Measurements from ENCODE around the gene ATP6V1G2. TPM values are rescaled to one million over a fixed set of nuclear protein-coding genes. Genes with fewer than 3 reads are reported as not detected.

ATP6V1G2 gene
- total RNA-seq, 1 donor from 2014 or later, result 0.67 TPM

DNA sequence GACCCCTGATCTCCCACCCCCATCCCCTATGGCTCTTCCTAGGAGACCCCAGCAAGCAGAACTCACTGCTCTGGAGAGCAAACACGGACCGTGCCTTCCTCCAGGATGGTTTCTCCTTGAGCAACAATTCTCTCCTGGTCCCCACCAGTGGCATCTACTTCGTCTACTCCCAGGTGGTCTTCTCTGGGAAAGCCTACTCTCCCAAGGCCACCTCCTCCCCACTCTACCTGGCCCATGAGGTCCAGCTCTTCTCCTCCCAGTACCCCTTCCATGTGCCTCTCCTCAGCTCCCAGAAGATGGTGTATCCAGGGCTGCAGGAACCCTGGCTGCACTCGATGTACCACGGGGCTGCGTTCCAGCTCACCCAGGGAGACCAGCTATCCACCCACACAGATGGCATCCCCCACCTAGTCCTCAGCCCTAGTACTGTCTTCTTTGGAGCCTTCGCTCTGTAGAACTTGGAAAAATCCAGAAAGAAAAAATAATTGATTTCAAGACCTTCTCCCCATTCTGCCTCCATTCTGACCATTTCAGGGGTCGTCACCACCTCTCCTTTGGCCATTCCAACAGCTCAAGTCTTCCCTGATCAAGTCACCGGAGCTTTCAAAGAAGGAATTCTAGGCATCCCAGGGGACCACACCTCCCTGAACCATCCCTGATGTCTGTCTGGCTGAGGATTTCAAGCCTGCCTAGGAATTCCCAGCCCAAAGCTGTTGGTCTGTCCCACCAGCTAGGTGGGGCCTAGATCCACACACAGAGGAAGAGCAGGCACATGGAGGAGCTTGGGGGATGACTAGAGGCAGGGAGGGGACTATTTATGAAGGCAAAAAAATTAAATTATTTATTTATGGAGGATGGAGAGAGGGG, 27.1 kb upstream of the ATP6V1G2 start:
- no peak for DNase-seq (ENCODE audit: low read depth)
- no peak overlapping the region for H3K4me3 ChIP-seq (ENCODE audit: low read depth, low read length)
- H3K36me3 ChIP-seq (ENCODE audit: control insufficient read depth, insufficient read depth, low read length), result no peaks in the 10 kb centered on the region
- H3K27me3 ChIP-seq (ENCODE audit: control insufficient read depth, insufficient read depth, low read length), result no peaks in the 10 kb centered on the region
- TF ChIP-seq, protein P1, sequence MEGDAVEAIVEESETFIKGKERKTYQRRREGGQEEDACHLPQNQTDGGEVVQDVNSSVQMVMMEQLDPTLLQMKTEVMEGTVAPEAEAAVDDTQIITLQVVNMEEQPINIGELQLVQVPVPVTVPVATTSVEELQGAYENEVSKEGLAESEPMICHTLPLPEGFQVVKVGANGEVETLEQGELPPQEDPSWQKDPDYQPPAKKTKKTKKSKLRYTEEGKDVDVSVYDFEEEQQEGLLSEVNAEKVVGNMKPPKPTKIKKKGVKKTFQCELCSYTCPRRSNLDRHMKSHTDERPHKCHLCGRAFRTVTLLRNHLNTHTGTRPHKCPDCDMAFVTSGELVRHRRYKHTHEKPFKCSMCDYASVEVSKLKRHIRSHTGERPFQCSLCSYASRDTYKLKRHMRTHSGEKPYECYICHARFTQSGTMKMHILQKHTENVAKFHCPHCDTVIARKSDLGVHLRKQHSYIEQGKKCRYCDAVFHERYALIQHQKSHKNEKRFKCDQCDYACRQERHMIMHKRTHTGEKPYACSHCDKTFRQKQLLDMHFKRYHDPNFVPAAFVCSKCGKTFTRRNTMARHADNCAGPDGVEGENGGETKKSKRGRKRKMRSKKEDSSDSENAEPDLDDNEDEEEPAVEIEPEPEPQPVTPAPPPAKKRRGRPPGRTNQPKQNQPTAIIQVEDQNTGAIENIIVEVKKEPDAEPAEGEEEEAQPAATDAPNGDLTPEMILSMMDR (IDR thresholded peaks at IDR 0.05; ENCODE audit: insufficient read depth, low read length, poor library complexity, severe bottlenecking), result no peak

DNA sequence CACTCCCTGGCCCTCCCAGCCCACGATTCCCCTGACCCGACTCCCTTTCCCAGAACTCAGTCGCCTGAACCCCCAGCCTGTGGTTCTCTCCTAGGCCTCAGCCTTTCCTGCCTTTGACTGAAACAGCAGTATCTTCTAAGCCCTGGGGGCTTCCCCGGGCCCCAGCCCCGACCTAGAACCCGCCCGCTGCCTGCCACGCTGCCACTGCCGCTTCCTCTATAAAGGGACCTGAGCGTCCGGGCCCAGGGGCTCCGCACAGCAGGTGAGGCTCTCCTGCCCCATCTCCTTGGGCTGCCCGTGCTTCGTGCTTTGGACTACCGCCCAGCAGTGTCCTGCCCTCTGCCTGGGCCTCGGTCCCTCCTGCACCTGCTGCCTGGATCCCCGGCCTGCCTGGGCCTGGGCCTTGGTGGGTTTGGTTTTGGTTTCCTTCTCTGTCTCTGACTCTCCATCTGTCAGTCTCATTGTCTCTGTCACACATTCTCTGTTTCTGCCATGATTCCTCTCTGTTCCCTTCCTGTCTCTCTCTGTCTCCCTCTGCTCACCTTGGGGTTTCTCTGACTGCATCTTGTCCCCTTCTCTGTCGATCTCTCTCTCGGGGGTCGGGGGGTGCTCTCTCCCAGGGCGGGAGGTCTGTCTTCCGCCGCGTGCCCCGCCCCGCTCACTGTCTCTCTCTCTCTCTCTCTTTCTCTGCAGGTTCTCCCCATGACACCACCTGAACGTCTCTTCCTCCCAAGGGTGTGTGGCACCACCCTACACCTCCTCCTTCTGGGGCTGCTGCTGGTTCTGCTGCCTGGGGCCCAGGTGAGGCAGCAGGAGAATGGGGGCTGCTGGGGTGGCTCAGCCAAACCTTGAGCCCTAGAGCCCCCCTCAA, 25.9 kb upstream of the ATP6V1G2 start, which contains the start of gene LTA:
Gene LTA (plus strand): TSS at position 249 of the 871 bp plus-strand sequence. CDS start 454 bp downstream, at position 703.
- DNase-seq (ENCODE audit: low read depth), result no peak
- H3K4me3 ChIP-seq (ENCODE audit: low read depth, low read length), result no peak within 1 kb of the TSS
- TF ChIP-seq, protein P1 (IDR thresholded peaks at IDR 0.05; ENCODE audit: insufficient read depth, low read length, poor library complexity, severe bottlenecking), result no peak
- no peaks in the 10 kb centered on the region for H3K27me3 ChIP-seq (ENCODE audit: control insufficient read depth, insufficient read depth, low read length)
- H3K36me3 ChIP-seq (ENCODE audit: control insufficient read depth, insufficient read depth, low read length), result no peaks in the 10 kb centered on the region

DNA sequence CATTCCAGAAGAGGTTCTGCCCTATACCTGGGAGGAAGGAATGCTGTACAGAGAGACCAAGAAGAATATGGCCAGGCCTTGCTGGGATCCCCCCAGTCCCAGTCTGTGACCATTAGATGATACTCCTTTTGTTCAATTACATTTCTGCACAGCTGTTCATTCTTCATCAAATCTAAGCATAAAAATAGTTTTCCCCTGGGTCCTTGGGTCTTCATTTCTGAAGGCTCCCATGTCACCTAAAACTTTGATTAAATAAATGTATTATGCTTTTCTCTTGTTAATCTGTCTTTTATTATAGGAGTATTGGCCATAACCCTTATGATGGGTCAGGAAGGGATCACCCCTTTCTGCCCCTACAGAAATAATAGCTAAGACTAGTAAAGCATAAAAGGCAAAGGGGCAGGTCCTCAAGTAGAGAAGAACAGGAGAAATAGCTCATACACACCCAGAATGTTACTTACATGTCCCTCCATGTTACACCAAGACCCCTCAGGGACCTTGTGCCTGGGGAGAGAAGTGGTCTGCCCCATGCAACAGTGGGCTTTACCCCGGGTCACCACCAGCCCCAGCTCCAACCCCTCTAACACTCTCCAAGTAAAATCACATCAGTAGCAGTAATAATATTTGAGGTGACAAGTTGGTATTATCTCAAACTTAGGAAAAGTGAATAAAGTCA, 23.6 kb upstream of the ATP6V1G2 start:
- H3K27me3 ChIP-seq (ENCODE audit: control insufficient read depth, insufficient read depth, low read length), result no peaks in the 10 kb centered on the region
- DNase-seq (ENCODE audit: low read depth), result no peak
- H3K36me3 ChIP-seq (ENCODE audit: control insufficient read depth, insufficient read depth, low read length), result no peaks in the 10 kb centered on the region
- TF ChIP-seq, protein P1 (IDR thresholded peaks at IDR 0.05; ENCODE audit: insufficient read depth, low read length, poor library complexity, severe bottlenecking), result no peak
- H3K4me3 ChIP-seq (ENCODE audit: low read depth, low read length), result no peak overlapping the region

DNA sequence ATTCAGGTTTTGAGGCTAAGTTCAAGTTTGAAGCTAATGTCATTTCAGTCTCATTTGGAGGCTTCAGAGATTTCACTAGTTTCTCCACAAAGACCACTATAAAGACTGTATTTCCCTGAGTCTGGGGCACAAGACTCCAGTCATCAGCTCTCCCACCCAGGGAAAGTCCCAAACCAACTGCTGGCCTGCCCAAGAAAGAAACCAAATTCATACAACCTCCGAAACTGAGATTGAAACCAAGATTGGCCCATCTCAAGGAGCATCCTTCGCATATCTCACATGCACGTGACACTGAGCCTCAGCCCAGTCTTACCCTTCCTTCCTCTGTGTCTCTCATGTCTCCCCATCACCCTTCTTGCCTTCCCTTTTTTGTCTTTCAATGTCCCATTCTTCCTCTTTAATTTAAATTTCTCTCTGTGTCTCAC, 22.1 kb upstream of the ATP6V1G2 start:
- H3K36me3 ChIP-seq (ENCODE audit: control insufficient read depth, insufficient read depth, low read length), result no peaks in the 10 kb centered on the region
- DNase-seq (ENCODE audit: low read depth), result no peak
- H3K4me3 ChIP-seq (ENCODE audit: low read depth, low read length), result no peak overlapping the region
- no peaks in the 10 kb centered on the region for H3K27me3 ChIP-seq (ENCODE audit: control insufficient read depth, insufficient read depth, low read length)
- TF ChIP-seq, protein P1 (IDR thresholded peaks at IDR 0.05; ENCODE audit: insufficient read depth, low read length, poor library complexity, severe bottlenecking), result no peak

DNA sequence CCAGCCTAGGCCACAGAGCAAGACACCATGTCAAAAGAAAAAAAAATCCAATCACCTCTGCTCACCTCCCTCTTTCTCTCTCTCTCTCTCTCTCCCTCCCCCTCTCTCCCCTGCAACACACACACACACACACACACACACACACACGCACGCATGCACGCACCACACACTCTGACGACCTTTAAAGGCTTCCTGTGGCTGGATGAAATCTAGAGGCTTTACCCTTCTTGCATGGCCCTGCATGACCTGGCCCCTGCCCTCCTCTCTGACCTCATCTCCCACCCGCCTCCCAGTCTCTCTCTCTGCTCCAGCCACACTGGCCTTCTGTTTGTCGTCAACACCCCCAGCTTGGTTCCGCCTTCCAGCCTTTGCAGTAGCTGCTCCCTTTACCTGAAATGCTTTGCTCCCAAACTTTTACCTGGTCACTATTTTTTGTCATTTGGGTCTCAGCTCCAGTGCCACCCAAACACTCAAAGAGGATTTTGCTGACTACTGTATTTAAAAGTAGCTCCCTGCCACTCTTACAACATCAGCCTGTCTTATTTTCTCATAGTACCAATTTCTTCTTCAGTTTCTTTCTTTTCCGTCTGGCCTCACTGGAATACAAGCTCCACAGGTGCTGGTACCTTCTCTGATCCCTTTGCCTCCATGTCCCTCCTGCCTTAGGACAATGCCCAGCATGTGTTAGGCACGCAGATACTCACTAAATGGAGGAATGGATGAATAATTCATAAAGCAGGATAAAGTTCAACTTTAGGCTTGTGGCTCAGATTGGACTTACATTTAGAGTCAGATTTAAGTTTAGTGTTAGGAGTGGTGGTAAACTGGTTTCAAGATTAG, 21.3 kb upstream of the ATP6V1G2 start:
- no peak overlapping the region for H3K4me3 ChIP-seq (ENCODE audit: low read depth, low read length)
- H3K27me3 ChIP-seq (ENCODE audit: control insufficient read depth, insufficient read depth, low read length), result no peaks in the 10 kb centered on the region
- no peaks in the 10 kb centered on the region for H3K36me3 ChIP-seq (ENCODE audit: control insufficient read depth, insufficient read depth, low read length)
- no peak for DNase-seq (ENCODE audit: low read depth)
- TF ChIP-seq, protein P1 (IDR thresholded peaks at IDR 0.05; ENCODE audit: insufficient read depth, low read length, poor library complexity, severe bottlenecking), result no peak

Measured in kidney epithelial cell (primary cell).